H1 (cell line): ENCODE results near the gene FYTTD1. TPM values are rescaled to one million over a fixed set of nuclear protein-coding genes. Genes with fewer than 3 reads are reported as not detected.

Experiments used
- CEBPB ChIP-seq: IDR thresholded peaks from 2 replicates; pipeline ENCODE4 v1.6.1; 2012; ENCODE audit warnings: low read depth, low read length
- PHF8 ChIP-seq: fragments of 200-600 bp; sonication (generic); conservative IDR thresholded peaks from 2 replicates; pipeline ENCODE4 v1.7.1; 2012; ENCODE audit warnings: low read depth, mild to moderate bottlenecking, inconsistent platforms, low read length, moderate library complexity
- RXRA ChIP-seq: IDR thresholded peaks from 2 replicates; pipeline ENCODE4 v1.6.1; 2011; ENCODE audit warnings: low read depth, mild to moderate bottlenecking, low read length, moderate library complexity; ENCODE audit not compliant: insufficient read depth
- TBP ChIP-seq: IDR thresholded peaks from 2 replicates; pipeline ENCODE4 v1.6.1; 2011; ENCODE audit warnings: low read depth, low read length, improper control_type of control experiment
- polyA plus RNA-seq, 7 experiments: library from polyadenylated mRNA; depleted of rRNA in 3 of 7; stranded (reverse) in 5 of 7; unstranded in 2 of 7; fragments of >200 nt in 5 of 7; fragments of 200-250 nt in 2 of 7; gene quantifications; 1 replicate in 5 of 7; 2 replicates in 1 of 7; 4 replicates in 1 of 7; pipeline versions ENCODE4 v1.2.1 to v1.2.3, GENCODE V29; 2011 to 2013; ENCODE audit warnings: missing spikeins in 2 of 7, mixed read lengths in 2 of 7
- total RNA-seq: library from RNA; stranded (reverse); fragmentation: NEBNext Ultra II Directional; extraction: Animal tissue kit (Norgen Biotek cat#: 25700); gene quantifications from 2 replicates; pipeline ENCODE4 v1.2.1, GENCODE V29; 2021

FYTTD1 gene
- total and polyA plus RNA-seq, 2 of the 8 experiments (the other 6 are each of a cell fraction or from before 2014, with no cell fraction given), result 3.1 to 24.4 TPM

DNA sequence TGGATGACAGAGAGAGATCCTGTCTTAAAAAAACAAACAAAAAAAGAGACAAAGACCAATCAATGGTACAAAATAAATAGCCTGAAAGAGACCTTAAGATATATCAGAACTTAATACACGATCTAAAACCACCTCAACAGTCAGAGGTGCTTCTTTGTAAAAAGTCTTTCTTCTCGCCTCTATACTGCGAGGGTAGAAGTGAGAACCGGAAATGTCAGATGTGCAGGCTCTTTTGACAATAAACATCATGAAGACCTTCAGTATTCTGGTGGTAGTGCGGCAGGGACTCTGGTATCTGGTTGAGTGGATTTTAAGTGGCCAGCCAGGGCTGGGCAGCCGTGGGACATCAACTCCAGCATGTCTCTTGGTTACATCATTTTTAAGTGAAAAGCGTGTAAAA is 43.0 kb upstream of the FYTTD1 start (continued):
- no peak for TF ChIP-seq PHF8
- TF ChIP-seq CEBPB, result no peak
- no peak for TF ChIP-seq RXRA
- no peak for TF ChIP-seq TBP
- TF ChIP-seq, all 59 proteins: peak for 0
